Endodermal cell (in vitro differentiated cells): ENCODE data around the gene ZDHHC6. TPM values are rescaled to one million over a fixed set of nuclear protein-coding genes. Genes with fewer than 3 reads are reported as not detected.

Experiments used
- DNase-seq: peaks from one replicate; pipeline ENCODE4 v3.0.0-alpha.2; 2017
- H3K27ac ChIP-seq: 2 replicates; pipeline ENCODE4 v1.5.1; 2013; ENCODE audit warnings: mild to moderate bottlenecking, low read depth, low read length, moderate library complexity
- H3K27me3 ChIP-seq: 2 replicates; pipeline ENCODE4 v1.6.1; 2013; ENCODE audit warnings: mild to moderate bottlenecking, low read length, moderate library complexity; ENCODE audit not compliant: insufficient read depth, control insufficient read depth, poor library complexity, severe bottlenecking
- H3K36me3 ChIP-seq: 2 replicates; pipeline ENCODE4 v1.7.0; 2013; ENCODE audit warnings: mild to moderate bottlenecking, low read length, moderate library complexity; ENCODE audit not compliant: control insufficient read depth, insufficient read depth
- H3K4me1 ChIP-seq: one replicate; pipeline ENCODE4 v1.7.0; 2013; ENCODE audit warnings: low read length; ENCODE audit not compliant: control insufficient read depth, insufficient read depth
- H3K4me3 ChIP-seq: 2 replicates; pipeline ENCODE4 v1.5.1; 2013; ENCODE audit warnings: mild to moderate bottlenecking, low read length, moderate library complexity
- H3K9ac ChIP-seq: 2 replicates; pipeline ENCODE4 v1.6.1; 2013; ENCODE audit warnings: mild to moderate bottlenecking, low read length, moderate library complexity; ENCODE audit not compliant: poor library complexity, severe bottlenecking; ENCODE audit errors: extremely low read depth
- H3K9me3 ChIP-seq: 2 replicates; pipeline ENCODE4 v1.6.1; 2013; ENCODE audit warnings: mild to moderate bottlenecking, low read length, moderate library complexity; ENCODE audit not compliant: control insufficient read depth
- H3K27ac Mint-ChIP-seq: 2 replicates; pipeline ENCODE4 v1.8.0; 2020; ENCODE audit warnings: mixed read lengths
- H3K27me3 Mint-ChIP-seq: 2 replicates; pipeline ENCODE4 v1.8.0; 2021; ENCODE audit warnings: mild to moderate bottlenecking, mixed read lengths; ENCODE audit not compliant: insufficient read depth
- H3K36me3 Mint-ChIP-seq: 2 replicates; pipeline ENCODE4 v1.8.0; 2020; ENCODE audit warnings: low read depth, mixed read lengths
- H3K4me1 Mint-ChIP-seq: 2 replicates; pipeline ENCODE4 v1.8.0; 2020; ENCODE audit warnings: mixed read lengths
- H3K4me3 Mint-ChIP-seq: 2 replicates; pipeline ENCODE4 v1.8.0; 2020; ENCODE audit warnings: mild to moderate bottlenecking, moderate library complexity, mixed read lengths
- H3K9me3 Mint-ChIP-seq: 2 replicates; pipeline ENCODE4 v1.8.0; 2020; ENCODE audit warnings: mild to moderate bottlenecking, mixed read lengths
- WGBS, 2 experiments: methylation state at CpG; one replicate each; pipeline versions ENCODE4 v1.1.5 to v1.1.7; 2013; ENCODE audit warnings: missing lambda C conversion rate in 2 of 2, mixed read lengths in 1 of 2; ENCODE audit not compliant: insufficient coverage in 1 of 2, insufficient read length in 1 of 2; 5-methylcytosine and 5-hydroxymethylcytosine counted together
- total RNA-seq, 2 donors: library from RNA; stranded (reverse); fragmentation: NEBNext Ultra II Directional in 1 of 2; extraction: Animal tissue kit (Norgen Biotek cat#: 25700) in 1 of 2; gene quantifications; 2 replicates in 1 of 2; 3 replicates in 1 of 2; pipeline ENCODE4 v1.2.1, GENCODE V29; 2021
- TF ChIP-seq, protein P1 (sequence below): fragments of 200-600 bp; sonication (generic); conservative IDR thresholded peaks from 2 replicates; pipeline ENCODE4 v1.5.0; 2021; ENCODE audit warnings: antibody characterized with exemption, mild to moderate bottlenecking

ZDHHC6 gene
- total RNA-seq, 2 donors from 2014 or later = 30.4 to 35.7 TPM

DNA sequence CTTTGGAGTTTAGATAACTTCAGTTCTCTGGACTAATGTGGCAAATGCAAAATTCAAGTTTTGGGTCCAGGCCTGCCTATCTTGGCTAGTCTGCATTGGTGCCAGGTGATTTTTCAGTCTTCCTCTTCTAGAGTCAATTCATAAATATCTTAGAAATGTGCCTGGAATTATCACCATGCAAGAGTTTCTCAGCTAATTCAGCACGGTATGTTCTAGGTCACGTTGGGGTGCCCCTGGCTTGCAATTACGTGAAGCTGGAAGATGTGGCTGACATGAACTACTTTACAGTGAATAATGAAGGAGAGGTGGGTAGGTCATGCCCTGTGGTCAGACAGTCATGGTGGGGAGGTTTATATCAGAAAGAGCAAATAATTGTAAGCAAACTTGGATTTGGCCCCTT is 25.0 kb downstream of the ZDHHC6 start:
- no peaks in the 10 kb centered on the region for H3K27me3 ChIP-seq
- no peaks in the 10 kb centered on the region for H3K27me3 Mint-ChIP-seq
- H3K27ac ChIP-seq = no peak overlapping the region
- H3K4me3 ChIP-seq = no peak overlapping the region
- TF ChIP-seq, protein P1, sequence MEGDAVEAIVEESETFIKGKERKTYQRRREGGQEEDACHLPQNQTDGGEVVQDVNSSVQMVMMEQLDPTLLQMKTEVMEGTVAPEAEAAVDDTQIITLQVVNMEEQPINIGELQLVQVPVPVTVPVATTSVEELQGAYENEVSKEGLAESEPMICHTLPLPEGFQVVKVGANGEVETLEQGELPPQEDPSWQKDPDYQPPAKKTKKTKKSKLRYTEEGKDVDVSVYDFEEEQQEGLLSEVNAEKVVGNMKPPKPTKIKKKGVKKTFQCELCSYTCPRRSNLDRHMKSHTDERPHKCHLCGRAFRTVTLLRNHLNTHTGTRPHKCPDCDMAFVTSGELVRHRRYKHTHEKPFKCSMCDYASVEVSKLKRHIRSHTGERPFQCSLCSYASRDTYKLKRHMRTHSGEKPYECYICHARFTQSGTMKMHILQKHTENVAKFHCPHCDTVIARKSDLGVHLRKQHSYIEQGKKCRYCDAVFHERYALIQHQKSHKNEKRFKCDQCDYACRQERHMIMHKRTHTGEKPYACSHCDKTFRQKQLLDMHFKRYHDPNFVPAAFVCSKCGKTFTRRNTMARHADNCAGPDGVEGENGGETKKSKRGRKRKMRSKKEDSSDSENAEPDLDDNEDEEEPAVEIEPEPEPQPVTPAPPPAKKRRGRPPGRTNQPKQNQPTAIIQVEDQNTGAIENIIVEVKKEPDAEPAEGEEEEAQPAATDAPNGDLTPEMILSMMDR = no peak
- no peaks in the 10 kb centered on the region for H3K36me3 Mint-ChIP-seq
- no peak overlapping the region for H3K9ac ChIP-seq
- no peak overlapping the region for H3K27ac Mint-ChIP-seq
- H3K36me3 ChIP-seq = no peaks in the 10 kb centered on the region
- DNase-seq = no peak
- H3K9me3 ChIP-seq = no peaks in the 10 kb centered on the region
- no peaks in the 10 kb centered on the region for H3K4me1 ChIP-seq
- H3K4me1 Mint-ChIP-seq = no peaks in the 10 kb centered on the region
- WGBS, 2 experiments = 93 to 94% methylated on average over 3 of the region's 3 CpGs
- no peaks in the 10 kb centered on the region for H3K9me3 Mint-ChIP-seq
- H3K4me3 Mint-ChIP-seq = no peak overlapping the region

DNA sequence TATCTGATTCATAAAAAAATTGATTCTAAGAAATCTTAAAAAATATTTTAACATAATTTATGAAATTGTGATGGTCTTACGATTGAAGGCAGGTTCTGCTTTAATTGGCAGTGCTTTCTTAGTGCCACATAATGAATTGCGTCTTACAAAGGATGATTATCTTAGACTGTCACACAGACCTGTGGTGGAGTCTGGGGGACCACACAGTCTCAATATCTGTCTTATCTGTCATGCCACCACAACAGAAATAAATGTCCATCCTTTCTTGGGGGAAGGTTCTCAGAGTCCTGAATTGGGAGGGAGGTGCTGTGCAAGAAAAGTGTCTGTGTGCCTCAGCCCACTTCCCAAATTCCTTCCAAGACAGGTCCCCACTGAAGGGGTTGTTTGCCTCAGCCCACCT is 34.0 kb downstream of the ZDHHC6 start:
- no peaks in the 10 kb centered on the region for H3K4me1 ChIP-seq
- H3K9me3 ChIP-seq = no peaks in the 10 kb centered on the region
- no peaks in the 10 kb centered on the region for H3K36me3 ChIP-seq
- WGBS, 2 experiments = 89 to 92% methylated on average over 2 of the region's 2 CpGs
- H3K27me3 Mint-ChIP-seq = peaks cover 6% of the 10 kb centered on the region
- no peak for DNase-seq
- H3K4me3 ChIP-seq = no peak overlapping the region
- TF ChIP-seq, protein P1 = no peak
- peaks cover 5% of the 10 kb centered on the region for H3K4me1 Mint-ChIP-seq
- H3K36me3 Mint-ChIP-seq = no peaks in the 10 kb centered on the region
- no peak overlapping the region for H3K4me3 Mint-ChIP-seq
- no peaks in the 10 kb centered on the region for H3K27me3 ChIP-seq
- no peak overlapping the region for H3K27ac Mint-ChIP-seq
- no peak overlapping the region for H3K9ac ChIP-seq
- no peaks in the 10 kb centered on the region for H3K9me3 Mint-ChIP-seq
- H3K27ac ChIP-seq = no peak overlapping the region

GRCh38 chr10:112409755-112410154 is 37.0 kb downstream of the ZDHHC6 start:
- no peaks in the 10 kb centered on the region for H3K27me3 ChIP-seq
- WGBS, 2 experiments = 76 to 96% methylated on average over 2 to 4 of the region's 4 CpGs
- TF ChIP-seq, protein P1 = no peak

More at GRCh38 chr10:112409755-112410154, 37.0 kb downstream of the ZDHHC6 start:
- Histone ChIP-seq H3K4me1 (no peaks in the 10 kb centered on the region), H3K27ac (no peak overlapping the region), H3K4me3 (no peak overlapping the region), H3K36me3 (no peaks in the 10 kb centered on the region), H3K9me3 (no peaks in the 10 kb centered on the region), H3K9ac (no peak overlapping the region)
- DNase-seq = no peak
- Mint-ChIP-seq H3K27me3 (peaks cover 6% of the 10 kb centered on the region), H3K27ac (no peak overlapping the region), H3K4me1 (peaks cover 19% of the 10 kb centered on the region), H3K4me3 (no peak overlapping the region), H3K36me3 (no peaks in the 10 kb centered on the region), H3K9me3 (peaks cover 4% of the 10 kb centered on the region)
